GM19328 (cell line): ENCODE results near the gene TMTC1.

Source experiments
- ATAC-seq: cut with Tn5 transposase; IDR thresholded peaks from one replicate; pipeline ENCODE4 v1.9.1; 2021; ENCODE audit warnings: mild to moderate bottlenecking, moderate library complexity; ENCODE audit not compliant: unreplicated experiment

Gene TMTC1

DNA sequence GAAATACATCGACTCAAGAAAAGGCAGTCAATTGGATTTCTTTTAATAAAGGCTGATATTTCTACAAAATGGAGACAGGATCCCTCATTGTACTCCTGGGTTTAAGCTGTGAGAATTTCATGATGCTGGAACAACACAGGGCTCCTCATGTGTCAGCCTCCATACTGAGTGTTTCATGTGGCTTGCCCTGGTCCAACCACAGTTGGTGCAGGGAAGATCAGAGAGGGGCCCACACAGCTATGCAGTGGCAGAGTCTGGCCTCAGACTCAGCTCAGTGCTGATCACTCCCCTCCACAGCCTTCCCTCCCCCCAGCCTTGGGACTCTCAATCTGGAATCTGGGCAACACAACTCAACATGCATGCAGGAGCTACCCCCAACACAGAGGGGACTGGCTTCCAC is 163.7 kb downstream of the TMTC1 start:
- ATAC-seq = no peak

DNA sequence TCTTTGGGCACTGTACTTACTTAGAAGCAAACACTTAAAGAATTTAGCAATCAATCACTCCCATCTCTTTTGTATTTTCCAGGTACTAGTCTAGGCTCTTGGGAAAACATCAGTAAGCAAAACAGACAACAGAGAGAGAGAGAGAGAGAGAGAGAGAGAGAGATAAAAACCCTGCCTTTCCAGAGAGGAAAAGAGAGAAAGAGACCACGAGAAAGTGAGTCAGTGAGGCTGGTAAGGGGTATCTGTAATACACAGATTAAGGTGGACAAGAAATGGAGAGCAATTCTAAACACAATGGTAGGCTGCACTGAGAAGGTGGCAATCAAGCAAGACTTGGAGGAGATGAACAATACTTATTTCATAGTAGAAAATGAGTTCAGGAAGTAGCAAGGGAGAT is 166.3 kb downstream of the TMTC1 start:
- ATAC-seq = no peak

DNA sequence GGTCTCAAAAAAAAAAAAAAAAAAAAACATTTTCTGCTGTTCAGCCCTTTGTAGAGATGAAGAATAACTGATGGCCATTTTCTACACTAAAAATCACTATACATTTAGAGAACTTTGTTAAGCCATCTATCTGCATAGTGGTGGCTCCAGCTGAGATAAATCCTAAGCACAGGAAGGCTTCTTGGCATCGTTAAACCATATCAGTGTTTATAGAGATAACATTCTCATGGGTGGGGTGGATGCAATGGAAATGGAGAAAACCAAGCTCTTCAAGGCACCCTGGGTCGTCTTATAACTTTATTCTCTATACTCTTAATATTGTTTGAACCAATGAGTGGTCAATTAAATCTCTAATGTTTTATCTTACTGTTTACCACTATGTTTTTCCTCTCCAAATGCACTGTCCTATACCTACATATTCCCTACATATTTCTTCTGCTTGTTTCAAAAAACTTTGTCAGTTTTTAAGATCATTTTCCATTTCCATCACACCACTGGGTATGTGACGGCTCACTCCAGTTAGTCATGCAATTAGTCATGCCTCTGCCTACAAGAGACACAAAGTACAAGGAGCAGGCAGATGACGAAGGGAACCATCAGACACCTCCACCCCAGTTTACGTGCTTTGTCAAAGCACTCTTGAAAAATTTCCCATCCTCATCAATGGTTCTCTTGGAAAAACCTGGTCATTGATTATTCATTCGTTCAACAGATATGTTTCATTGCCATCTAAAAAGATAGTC is 166.9 kb downstream of the TMTC1 start:
- ATAC-seq = no peak

DNA sequence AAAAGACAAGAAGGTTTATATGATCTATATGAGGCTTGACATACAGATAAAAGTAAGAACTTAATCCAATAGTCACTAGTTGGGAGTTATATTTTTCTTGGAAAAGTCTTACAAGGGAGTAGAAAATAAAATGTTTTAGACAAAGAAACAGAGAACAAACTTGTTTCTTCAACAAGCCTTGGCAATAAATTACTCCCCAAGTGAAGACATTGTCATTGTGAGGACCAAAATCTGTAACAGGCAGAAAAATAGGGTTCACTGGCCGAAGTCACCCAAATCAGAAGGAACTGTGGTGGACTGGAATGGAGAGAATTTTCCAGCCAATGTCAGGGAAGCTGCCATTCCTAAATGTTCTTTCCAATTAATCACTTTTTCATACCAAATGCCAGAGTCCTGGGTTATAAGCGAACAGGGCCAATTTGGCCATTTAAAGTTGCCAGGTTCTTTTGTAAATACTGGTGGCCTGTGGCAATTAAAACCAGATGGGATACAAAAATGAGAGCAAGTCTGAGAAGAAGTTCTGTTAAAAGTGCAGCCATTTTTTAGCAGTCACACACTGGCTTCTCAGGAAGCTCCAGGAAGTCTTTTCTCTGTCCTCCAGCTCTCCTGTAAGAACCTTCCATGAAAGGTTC is 168.9 kb downstream of the TMTC1 start:
- no peak for ATAC-seq

DNA sequence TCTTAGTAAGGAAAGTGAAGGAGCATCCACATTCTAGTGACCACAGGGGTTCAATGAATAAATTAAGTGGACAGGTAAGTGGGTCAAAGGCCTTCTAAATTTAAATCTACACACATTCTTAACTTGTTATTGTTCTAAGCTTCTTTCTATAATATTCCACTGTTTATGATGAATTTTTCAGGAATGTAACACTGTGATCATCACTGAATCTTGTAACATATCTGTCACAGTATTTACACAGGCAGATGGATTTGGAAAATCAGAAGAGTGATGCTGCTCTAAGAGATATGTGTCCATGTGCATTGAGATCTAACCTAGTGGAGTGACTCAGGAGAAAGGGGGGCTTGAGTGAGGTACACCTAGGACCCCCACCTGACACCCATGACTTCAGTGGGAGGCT is 170.8 kb downstream of the TMTC1 start:
- ATAC-seq = no peak

DNA sequence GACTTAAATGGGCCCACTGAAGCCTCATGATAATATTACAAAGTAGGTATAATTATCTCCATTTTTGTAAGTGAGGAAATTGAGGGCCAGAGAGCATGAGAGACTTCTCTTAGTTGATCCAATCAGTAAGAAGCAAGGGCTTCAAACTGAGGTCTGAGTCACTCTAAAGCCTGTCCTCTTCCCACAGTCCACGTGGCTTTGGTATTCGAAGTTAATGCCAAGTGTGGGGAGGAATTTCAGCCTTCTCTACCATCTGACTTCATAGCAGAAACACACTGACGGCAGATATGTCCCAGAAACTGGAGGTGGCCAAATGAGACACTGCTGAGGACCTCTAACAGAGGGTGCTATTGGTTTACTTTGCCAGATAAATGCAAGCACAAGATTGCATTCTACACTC is 171.8 kb downstream of the TMTC1 start:
- no peak for ATAC-seq

DNA sequence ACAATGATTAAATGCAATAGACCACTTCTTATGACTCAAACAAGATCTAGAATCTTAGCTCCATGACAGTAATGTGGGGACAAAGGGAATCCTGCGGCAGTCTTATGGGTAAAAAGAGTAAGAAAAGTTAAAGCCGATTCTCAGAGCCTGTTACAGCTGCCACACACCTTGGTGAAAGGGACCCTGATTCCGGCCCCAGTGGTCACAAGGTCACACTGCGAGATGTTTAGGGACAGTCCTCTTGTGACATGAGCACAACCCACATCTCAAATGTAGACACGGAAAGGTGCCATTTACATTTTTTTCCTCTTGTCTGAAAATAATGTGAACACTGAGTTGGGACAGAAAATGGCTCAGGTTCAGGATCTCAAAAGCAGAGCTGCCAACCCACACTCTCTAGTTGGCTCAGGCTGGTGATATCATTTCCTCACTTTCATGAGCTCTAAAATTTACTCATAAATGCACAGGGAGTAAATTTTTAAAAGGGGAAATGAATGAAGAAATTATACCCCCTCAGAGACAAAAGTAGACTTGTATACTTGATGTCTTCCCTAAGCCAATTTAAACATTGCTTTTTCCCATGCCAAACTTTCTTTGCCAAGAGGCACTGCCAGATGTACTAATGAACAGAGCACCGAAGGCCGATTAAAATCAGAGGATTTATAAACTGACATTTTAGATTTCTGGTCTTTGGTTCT is 173.1 kb downstream of the TMTC1 start:
- no peak for ATAC-seq

DNA sequence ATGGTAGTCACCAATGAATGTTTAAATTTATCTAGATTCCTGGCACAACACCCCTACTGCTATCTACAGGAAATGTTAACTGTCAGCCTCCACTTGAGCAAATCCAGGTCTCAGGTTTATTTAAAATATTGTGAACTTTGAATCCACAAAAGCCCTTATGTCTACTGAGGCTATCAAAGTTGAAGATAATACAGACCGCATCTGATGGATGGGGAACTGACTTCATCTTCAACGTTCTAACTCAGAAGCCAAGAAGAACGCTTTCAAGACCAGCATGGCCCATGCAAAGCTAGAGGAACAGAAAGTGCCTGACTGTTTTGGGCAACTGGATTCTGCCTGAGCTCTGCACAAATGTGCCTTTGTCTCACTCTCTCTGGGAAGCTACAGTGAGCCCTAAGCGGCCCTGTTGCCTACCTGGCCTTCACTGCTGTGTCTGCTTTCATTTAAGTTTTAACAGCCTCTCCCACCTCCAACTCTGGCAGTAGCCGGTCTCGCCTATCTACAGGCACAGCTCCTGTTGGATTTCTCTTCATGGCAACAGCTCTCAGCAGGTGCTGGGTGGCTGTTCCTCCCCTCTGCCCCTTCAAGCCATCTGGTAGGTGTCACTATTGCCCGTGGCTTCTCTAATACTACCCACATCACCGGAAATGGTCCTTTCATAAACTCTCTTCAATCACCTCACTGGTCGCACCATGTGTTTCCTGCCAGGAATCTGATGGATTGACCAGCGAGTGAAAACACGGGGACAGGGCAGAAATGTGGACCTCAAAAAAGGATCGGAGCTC is 174.1 kb downstream of the TMTC1 start:
- ATAC-seq = no peak

DNA sequence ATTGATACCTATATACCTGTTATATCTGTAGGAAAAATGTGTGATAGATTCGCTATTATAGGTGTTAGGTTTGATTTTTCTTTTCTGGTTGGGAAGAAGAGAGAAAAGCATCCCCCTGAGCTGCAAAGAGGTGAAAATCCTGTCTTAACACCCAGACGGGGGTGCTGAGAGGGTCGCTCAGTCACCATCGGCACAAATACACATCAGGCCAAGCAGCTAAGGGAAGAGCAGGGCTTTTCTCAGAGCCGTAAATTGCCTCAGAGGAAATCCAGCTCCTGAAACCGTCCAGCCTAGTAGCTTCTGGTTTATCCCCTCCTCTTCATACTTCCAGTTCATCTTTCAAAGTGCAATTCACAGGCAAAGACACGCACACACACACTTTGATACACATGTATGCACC is 175.2 kb downstream of the TMTC1 start:
- no peak for ATAC-seq

DNA sequence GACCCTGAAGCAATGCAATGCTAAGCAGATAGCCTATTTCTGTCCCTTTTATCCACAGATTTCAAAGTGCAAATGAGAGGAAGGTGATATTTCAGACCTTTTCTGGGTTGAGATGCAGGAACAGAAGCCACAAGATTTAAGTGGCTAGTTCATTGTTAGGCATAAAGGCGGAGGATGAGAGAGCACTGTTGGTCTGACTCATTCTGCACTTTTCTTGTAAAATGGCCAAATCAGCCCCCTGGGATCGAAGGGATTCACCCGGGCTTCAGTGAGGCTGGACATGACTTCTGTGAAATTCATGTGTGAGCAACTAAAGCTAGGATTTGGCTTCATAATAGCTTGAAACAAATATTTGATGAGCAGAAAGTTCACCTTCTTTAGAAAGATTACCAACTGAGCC is 184.4 kb downstream of the TMTC1 start:
- ATAC-seq = no peak

DNA sequence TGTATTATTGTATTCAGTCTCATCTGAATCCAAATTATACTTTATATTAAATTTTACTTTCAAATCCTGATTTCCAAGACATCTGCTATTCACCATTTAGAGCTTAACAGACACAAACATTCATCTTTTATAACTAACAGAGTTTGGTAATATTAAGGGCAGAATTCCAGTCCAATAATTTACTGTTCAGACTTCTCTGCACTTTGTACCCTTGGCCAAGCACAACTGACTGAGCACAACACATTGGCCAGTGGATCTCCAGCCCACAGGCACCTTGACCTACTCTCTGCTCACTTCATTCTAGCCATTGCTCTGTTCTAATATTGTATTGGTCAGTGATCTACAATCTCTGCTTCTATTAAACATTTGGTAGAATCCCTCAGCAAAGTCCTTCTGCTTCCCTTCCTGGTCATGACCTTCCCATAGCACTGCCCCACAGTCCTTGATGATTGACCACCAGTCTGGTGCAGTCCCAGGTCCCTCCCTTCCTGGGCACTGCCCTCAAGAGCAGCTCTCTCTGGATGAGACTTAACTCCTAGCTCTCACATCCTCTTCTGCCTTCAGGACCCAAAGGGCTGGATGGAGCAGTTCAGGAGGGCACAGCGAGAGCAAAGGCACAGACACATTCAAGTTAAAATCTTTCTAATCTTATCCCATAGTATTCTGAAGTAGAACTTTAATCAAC is 188.5 kb downstream of the TMTC1 start:
- no peak for ATAC-seq

DNA sequence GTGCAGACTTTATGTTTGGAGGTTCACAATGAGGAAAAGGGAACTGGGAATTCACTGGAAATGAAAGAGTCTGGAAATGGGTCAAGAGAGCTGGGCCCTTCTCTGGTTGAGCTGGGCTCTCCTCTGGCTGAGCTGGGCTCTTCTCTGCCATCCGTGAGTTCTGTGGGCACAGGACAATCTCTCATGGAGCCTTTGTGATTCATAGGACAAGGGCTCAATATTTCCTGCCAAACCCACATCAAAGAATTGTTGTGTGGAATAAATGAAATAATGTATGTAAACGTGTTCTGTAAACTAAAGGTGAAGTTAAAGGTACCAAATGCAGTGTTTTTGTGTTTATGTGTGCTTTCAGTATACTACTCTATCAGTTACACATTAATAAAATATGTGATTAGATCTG is 190.7 kb downstream of the TMTC1 start:
- no peak for ATAC-seq

DNA sequence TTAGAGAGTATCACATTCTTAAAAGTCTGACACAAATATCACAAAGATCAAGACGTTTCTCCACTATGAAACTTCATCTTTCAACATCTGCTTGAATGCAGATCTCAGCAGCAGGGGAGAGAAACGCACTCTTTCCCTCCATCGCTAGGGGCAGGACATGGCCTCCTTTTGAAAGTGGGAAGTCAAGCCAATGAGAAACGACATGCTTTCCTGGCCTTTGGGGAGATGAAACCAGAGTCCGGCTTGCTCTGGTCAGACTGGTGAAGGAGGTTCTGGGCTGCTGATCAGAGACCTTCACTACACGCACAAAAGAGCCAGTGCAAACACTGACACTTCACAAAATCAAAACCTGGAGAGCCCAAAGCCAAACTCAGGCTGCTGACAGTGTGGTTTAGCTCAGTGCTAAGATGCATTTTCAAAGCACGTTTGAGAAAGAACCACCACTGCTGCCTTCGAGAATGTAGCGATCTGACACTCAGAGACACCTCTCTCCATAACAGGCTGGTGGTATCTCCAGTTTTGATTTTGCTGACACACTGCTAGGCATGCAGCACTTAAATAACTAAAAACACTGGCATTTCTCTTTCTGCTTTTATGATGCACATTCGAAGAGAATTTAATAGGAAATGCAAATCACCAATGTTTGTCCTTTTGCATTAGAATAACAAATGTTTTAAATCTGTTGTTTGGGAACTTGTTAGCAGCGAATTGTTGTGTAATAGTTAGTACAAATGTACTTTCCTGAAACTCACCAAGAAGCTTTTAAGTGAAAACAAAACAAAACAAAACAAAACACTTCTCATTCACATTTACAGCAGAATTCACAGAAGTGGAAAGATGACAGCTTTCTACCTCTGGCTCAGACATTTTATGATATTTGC is 192.4 kb downstream of the TMTC1 start:
- no peak for ATAC-seq

DNA sequence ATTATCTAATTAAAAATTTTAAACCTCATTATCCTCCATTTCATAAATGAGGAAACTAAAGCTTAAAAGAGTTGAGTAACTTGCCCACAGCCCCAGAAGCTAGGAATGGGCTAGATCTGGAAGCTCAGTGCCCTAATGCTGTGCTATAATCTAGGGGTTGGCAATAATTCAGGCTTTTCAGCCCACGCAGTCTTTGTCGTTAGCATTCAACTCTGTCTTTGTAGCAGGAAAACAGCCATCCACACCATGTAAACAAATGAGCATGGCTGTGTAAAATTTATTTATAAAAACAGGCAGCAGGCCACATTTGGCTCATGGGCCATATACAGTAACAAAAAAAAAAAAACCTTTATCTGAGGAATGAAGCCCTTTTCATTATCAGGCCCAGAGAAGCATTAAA is 193.9 kb downstream of the TMTC1 start:
- ATAC-seq = no peak

DNA sequence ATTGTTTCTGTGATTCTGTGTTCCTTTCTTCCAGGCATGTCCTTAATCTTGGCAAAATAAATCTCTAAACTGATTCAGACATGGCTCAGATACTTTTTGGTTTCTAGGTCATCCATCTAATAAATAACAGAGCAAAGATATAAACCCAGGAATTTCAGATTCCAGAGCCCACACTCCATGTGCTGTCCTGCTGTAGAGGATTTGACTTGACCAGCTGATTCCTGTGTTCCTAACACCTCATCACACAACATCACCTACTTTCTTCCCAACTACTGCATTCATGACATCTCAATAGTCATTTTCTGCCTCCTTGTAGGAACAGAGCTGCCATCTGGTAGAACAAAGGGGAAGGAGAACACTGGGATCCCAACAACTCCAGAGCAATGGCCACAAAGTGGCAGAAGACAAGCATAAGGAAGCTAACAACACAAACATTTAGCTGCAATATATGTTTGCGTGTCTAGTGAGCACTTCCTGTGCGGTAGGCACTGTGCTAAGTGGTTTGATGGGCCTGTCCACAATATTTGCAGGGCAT is 194.4 kb downstream of the TMTC1 start:
- ATAC-seq = no peak

DNA sequence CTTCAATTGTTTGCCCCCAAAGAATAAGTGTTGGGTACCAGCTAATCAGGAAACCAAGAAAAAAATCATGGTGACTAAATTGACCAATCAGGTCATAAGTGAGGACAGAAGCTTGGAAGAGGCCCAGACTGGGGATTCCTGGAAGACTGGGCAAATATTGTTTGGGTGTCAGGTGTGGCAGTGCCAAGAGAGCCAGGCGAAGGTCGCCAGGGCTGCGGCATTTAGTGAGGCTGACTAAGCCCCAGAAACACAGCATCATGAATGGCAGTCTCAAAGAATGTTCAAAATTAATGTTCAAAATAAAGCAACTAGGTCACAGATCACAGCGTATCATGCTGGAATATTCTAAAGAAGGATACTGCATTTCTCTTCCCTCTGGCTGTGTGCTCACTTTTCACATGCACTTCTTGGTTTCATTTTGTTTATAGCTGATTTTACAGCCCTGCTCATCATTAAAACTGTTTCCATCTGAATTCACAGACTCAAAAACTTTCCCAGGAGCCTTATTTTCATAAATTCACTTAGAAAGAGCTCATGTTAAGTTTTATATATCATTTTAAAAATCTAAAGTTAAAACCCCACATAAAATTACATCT is 201.0 kb downstream of the TMTC1 start:
- ATAC-seq = no peak

DNA sequence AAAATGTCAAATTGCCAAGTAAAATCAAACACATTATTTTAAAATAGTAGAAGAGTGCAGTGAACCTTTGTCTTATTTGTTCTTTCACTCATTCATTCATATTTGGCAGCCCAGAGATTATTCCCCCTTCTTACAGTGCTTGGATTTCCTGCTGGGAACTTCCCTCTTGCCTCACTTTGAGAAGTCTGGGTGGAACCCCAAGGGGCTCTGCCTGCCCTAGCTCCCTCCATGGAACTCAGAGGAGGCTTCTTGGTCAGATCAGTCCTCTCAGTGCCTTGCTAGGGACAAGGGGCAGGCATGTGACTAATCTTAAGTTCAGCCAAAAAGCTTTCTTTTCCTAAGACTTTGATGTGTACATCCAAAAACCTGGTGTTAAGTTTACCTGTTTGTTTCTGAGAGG is 201.6 kb downstream of the TMTC1 start:
- ATAC-seq = no peak

DNA sequence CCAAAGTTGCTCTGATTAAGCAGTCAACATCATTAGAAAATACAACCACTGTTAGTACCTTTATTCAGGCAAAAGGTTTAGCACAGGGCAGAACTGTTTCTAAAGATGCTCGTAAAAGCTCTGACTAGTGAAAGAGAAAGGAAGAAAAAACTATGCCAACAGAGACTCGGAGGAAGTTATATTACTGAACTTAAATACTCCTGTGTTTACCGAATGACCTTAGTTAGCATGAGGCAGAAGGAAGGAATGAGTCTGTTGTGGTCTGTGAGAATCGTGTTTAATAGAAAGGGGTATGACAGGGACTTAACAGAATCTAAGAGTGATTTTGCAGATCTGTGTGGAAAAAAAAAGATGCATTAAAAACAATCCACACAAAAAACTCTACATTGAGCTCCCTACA is 202.1 kb downstream of the TMTC1 start:
- ATAC-seq = no peak

DNA sequence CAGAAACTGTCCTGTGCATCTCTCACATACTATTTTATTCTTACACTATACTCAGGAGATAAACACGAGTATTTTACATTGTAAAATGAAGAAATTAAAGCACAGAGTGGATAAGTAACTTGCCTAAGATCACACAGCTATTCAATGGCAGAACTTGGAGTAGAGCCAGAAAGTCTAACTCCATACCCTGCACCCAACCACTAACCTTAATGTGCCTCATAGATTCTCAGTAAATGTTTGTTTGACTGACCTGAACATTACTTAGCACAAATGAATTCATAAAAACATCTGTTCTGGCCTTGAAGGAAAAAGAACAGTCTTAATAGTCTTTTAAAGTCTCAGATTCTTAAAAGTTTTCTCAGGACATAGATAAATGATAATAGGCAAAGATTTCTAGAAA is 202.8 kb downstream of the TMTC1 start:
- no peak for ATAC-seq
